C4-2B (cell line): ENCODE results near the gene MRAS.

Experiments used
- ZFX ChIP-seq: fragments of 450-650 bp; IDR thresholded peaks from 2 replicates; pipeline ENCODE4 v1.6.1; 2017
- TF ChIP-seq, protein P1 (sequence below): fragments of 450-650 bp; conservative IDR thresholded peaks from 2 replicates; pipeline ENCODE4 v1.5.1; 2017; ENCODE audit warnings: mild to moderate bottlenecking

DNA sequence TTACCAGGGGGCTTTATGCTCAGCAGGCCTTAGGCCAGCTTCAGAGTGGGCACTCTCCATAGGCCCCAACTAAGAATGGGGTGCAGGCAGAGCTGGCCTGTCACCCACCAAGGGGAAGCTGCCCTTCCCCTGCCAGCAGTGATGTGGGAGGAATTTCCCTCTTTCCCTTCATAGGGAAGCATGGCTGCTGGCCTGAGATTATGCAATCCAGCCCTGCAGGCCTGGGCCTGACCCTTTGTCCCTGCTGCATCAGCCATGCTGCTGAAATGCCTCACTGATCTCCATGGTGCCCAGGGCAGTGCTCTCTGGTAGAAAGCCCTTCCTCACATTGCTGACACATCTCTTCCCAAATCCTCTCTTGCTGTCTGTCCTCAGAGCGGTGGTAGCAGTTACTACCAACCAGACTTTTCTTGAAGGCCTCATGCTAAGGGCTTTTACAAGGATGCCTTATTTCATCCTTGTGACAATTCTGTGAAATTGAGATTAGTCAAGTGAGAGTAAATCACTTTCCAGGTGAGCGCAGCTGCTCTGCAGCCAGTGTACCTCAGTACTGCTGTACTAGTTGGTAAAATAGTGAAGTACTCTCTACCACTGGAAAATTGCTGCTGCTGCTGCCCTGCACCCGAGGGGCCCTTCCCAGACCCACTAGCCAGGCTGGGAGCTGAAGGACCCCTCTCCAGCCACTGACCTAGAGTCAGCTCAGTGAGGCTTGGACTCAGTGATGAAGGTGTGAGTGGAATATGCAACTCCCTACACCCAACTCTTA lies 33.8 kb downstream of the MRAS start:
- TF ChIP-seq, protein P1, sequence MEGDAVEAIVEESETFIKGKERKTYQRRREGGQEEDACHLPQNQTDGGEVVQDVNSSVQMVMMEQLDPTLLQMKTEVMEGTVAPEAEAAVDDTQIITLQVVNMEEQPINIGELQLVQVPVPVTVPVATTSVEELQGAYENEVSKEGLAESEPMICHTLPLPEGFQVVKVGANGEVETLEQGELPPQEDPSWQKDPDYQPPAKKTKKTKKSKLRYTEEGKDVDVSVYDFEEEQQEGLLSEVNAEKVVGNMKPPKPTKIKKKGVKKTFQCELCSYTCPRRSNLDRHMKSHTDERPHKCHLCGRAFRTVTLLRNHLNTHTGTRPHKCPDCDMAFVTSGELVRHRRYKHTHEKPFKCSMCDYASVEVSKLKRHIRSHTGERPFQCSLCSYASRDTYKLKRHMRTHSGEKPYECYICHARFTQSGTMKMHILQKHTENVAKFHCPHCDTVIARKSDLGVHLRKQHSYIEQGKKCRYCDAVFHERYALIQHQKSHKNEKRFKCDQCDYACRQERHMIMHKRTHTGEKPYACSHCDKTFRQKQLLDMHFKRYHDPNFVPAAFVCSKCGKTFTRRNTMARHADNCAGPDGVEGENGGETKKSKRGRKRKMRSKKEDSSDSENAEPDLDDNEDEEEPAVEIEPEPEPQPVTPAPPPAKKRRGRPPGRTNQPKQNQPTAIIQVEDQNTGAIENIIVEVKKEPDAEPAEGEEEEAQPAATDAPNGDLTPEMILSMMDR = no peak
- no peak for TF ChIP-seq ZFX
